Breast epithelium (tissue), 4 donors: ENCODE measurements around the gene C16orf96. TPM values are rescaled to one million over a fixed set of nuclear protein-coding genes. Genes with fewer than 3 reads are reported as not detected.

Experiments used
- DNase-seq, 2 donors: peaks; one replicate each; pipeline ENCODE4 v3.0.0-alpha.2; 2019; ENCODE audit warnings: low spot score in 2 of 2
- H3K27ac ChIP-seq, 2 donors: fragments of 200-600 bp; sonication (generic) in 1 of 2; one replicate each; pipeline ENCODE4 v1.5.1; 2016 to 2019; ENCODE audit warnings: mild to moderate bottlenecking in 1 of 2
- H3K27me3 ChIP-seq, 2 donors: fragments of 200-600 bp; sonication (generic) in 1 of 2; one replicate each; pipeline versions ENCODE4 v1.5.1 to v1.6.0; 2017 to 2019; ENCODE audit warnings: control low read depth in 1 of 2, mild to moderate bottlenecking in 1 of 2
- H3K36me3 ChIP-seq: fragments of 200-600 bp; one replicate; pipeline ENCODE4 v1.5.1; 2019
- H3K4me1 ChIP-seq, 2 donors: fragments of 200-600 bp; sonication (generic); one replicate each; pipeline ENCODE4 v1.5.1; 2016 to 2019; ENCODE audit warnings: control low read depth in 1 of 2
- H3K4me3 ChIP-seq, 3 donors: fragments of 200-600 bp; sonication (generic); 1 replicate in 2 of 3; 2 replicates in 1 of 3; pipeline ENCODE4 v1.5.1; 2016 to 2019; ENCODE audit warnings: mild to moderate bottlenecking in 3 of 3, moderate library complexity in 2 of 3
- H3K9me3 ChIP-seq, 2 donors: fragments of 200-600 bp; sonication (generic) in 1 of 2; one replicate each; pipeline ENCODE4 v1.5.1; 2016 to 2019; ENCODE audit warnings: control low read depth in 1 of 2
- CTCF ChIP-seq, 3 donors: fragments of 450-650 bp; IDR thresholded peaks; one replicate each; pipeline ENCODE4 v1.5.1; 2016 to 2017; ENCODE audit warnings: antibody characterized with exemption in 3 of 3, mild to moderate bottlenecking in 3 of 3, moderate library complexity in 3 of 3
- POLR2A ChIP-seq: fragments of 450-650 bp; IDR thresholded peaks from one replicate; pipeline ENCODE4 v1.6.1; 2016; ENCODE audit warnings: antibody characterized with exemption, mild to moderate bottlenecking, moderate library complexity
- POLR2AphosphoS5 ChIP-seq, 3 donors: sonication (generic); formaldehyde crosslinking; IDR thresholded peaks; one replicate each; pipeline ENCODE4 v1.6.1; 2017; ENCODE audit warnings: antibody characterized with exemption in 3 of 3
- intact Hi-C: fragments of 100-400 bp; cut with DNase I; formaldehyde crosslinking; loops from one replicate; pipeline ENCODE4 v1.15.1; 2023; ENCODE audit warnings: low total_unique reads
- total RNA-seq, 3 donors: library from RNA; depleted of rRNA; stranded (reverse); fragments of >200 nt; gene quantifications; one replicate each; pipeline ENCODE4 v1.1.0, GENCODE V29; 2016

Gene C16orf96
- total RNA-seq, 3 donors from 2014 or later = not detected

DNA sequence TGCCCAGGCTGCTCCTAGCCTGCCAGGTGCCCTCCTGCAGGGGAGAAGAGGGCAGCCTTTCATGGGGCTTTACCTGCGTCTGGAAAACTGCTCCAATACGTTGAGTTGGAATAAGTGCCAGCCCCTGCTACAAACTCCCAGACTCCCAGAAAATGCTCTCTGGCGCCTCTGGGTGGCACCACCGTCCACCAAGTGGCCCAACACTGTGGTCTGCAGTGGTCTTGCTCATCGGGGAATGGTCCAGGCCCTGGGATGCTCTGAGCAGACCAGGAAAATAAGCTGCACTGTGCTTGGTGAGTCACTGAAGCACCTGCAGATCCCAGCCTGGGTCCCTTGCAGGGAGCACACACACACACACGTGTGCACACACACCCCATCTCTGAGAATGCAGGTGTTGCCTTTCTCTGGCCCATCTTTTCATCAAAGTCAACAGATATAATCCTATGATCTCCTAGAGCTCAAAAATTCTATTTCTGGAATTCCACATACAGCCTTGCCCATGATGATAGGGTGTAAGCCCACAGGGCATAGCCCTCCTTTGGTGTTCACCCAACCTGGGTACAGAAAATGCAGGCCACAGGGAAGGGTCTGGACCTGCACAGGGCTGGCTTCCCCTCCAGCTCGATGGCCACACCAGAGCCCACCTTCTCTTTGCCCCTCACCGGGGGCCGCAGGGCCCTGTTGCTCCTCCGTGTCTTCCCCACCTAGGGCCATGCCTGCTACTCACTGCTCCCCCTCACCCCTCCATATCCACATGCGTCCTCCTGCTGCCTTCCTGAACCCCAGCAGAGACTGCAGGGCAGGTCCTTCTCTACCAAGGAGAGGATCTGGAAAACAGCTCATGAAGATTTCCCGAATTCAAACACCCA is 38.1 kb upstream of the C16orf96 start:
- H3K36me3 ChIP-seq = no peaks in the 10 kb centered on the region
- intact Hi-C loops = no loop called here
- DNase-seq = no peak
- H3K9me3 ChIP-seq = no peaks in the 10 kb centered on the region
- peaks cover 0 to 7% of the 10 kb centered on the region in 2 donors for H3K4me1 ChIP-seq
- no peaks in the 10 kb centered on the region for H3K27me3 ChIP-seq
- no peak overlapping the region for H3K4me3 ChIP-seq
- TF ChIP-seq CTCF (IDR thresholded peaks at IDR 0.05) (peak in 1 of 3 donors; percentile 17), POLR2AphosphoS5 (IDR thresholded peaks at IDR 0.05) (no peak)
- no peak overlapping the region for H3K27ac ChIP-seq

DNA sequence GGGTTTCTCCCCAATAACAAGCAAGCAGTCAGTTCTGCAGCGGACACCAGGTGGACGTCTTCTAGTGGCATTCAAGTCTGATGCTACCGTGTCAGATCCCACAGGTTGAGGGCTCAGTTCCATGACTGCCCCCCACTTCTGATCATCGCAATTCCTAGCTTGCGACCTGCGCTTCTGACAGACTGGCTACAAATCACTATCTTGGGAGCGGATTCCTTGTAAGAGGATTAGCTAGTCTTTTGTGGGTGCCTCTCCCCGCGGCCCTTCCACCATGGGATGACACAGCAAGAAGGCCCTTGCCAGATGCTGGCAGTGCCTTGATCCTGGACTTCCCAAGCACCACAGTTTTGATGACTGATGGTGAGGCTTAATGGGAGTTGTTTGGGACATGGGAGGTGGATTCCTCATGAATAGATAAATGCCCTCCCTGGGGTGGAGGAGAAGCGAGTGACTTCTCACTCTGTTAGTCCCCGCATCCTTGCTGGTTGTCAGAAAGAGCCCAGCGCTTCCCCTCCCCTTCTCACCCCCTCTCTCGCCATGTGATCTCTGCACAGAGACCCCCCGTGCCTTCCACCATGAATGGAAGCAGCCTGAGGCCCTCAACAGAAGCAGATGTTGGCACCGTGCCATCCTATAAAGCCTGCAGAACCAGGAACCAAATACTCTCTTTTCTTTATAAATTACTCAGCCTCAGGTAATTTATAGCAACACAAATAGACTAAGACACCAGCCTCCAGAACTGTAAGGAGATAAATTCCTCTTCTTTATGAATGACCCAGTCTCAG is 36.7 kb upstream of the C16orf96 start:
- no peak overlapping the region for H3K4me3 ChIP-seq
- H3K36me3 ChIP-seq = no peaks in the 10 kb centered on the region
- no peaks in the 10 kb centered on the region for H3K9me3 ChIP-seq
- no peaks in the 10 kb centered on the region for H3K27me3 ChIP-seq
- intact Hi-C loops = no loop called here
- TF ChIP-seq CTCF (IDR thresholded peaks at IDR 0.05) (no peak), POLR2A (no peak), POLR2AphosphoS5 (IDR thresholded peaks at IDR 0.05) (no peak)
- no peak overlapping the region for H3K27ac ChIP-seq
- DNase-seq = no peak
- no peaks in the 10 kb centered on the region for H3K4me1 ChIP-seq

- Histone ChIP-seq H3K9me3 (no peaks in the 10 kb centered on the region), H3K36me3 (no peaks in the 10 kb centered on the region), H3K27me3 (no peaks in the 10 kb centered on the region), H3K27ac (no peak overlapping the region), H3K4me1 (no peaks in the 10 kb centered on the region), H3K4me3 (no peak overlapping the region)
- no peak for DNase-seq
- intact Hi-C loops = no loop called here
- TF ChIP-seq POLR2A (no peak), POLR2AphosphoS5 (IDR thresholded peaks at IDR 0.05) (no peak), CTCF (IDR thresholded peaks at IDR 0.05) (no peak)
Measured at GRCh38 chr16:4520913-4521312, 35.2 kb upstream of the C16orf96 start.

- Histone ChIP-seq H3K9me3 (no peaks in the 10 kb centered on the region), H3K4me3 (no peak overlapping the region), H3K4me1 (no peaks in the 10 kb centered on the region), H3K27ac (no peak overlapping the region), H3K27me3 (no peaks in the 10 kb centered on the region), H3K36me3 (no peaks in the 10 kb centered on the region)
- intact Hi-C loops = no loop called here
- TF ChIP-seq POLR2AphosphoS5 (IDR thresholded peaks at IDR 0.05) = no peak
- no peak for TF ChIP-seq POLR2A
- no peak for TF ChIP-seq CTCF (IDR thresholded peaks at IDR 0.05)
- no peak for DNase-seq
Measured at GRCh38 chr16:4522051-4522581, 34.0 kb upstream of the C16orf96 start.

- Histone ChIP-seq H3K4me1 (no peaks in the 10 kb centered on the region), H3K9me3 (no peaks in the 10 kb centered on the region), H3K36me3 (no peaks in the 10 kb centered on the region), H3K27ac (no peak overlapping the region), H3K4me3 (no peak overlapping the region), H3K27me3 (no peaks in the 10 kb centered on the region)
- intact Hi-C loops = no loop called here
- DNase-seq = no peak
- no peak for TF ChIP-seq POLR2A
- TF ChIP-seq POLR2AphosphoS5 (IDR thresholded peaks at IDR 0.05) = no peak
- no peak for TF ChIP-seq CTCF (IDR thresholded peaks at IDR 0.05)
Measured at GRCh38 chr16:4523686-4524085, 32.5 kb upstream of the C16orf96 start.
